CD1c-positive myeloid dendritic cell (primary cell): ENCODE measurements around the gene ZNF816.
"Not testable (repeated sequence)": the region's sequence is repeated elsewhere in the genome, so short reads cannot be mapped to it uniquely, and the experiment has no call there.

Source experiments
- DNase-seq: peaks from one replicate; pipeline ENCODE4 v3.0.0-alpha.2; 2016; ENCODE audit errors: extremely low spot score

ZNF816 gene

GRCh38 chr19:52924641-52925040 lies 38.0 kb downstream of the ZNF816 start:
- DNase-seq = not testable (repeated sequence)

GRCh38 chr19:52923778-52924593 lies 38.7 kb downstream of the ZNF816 start:
- peak; percentile 93 for DNase-seq

DNA sequence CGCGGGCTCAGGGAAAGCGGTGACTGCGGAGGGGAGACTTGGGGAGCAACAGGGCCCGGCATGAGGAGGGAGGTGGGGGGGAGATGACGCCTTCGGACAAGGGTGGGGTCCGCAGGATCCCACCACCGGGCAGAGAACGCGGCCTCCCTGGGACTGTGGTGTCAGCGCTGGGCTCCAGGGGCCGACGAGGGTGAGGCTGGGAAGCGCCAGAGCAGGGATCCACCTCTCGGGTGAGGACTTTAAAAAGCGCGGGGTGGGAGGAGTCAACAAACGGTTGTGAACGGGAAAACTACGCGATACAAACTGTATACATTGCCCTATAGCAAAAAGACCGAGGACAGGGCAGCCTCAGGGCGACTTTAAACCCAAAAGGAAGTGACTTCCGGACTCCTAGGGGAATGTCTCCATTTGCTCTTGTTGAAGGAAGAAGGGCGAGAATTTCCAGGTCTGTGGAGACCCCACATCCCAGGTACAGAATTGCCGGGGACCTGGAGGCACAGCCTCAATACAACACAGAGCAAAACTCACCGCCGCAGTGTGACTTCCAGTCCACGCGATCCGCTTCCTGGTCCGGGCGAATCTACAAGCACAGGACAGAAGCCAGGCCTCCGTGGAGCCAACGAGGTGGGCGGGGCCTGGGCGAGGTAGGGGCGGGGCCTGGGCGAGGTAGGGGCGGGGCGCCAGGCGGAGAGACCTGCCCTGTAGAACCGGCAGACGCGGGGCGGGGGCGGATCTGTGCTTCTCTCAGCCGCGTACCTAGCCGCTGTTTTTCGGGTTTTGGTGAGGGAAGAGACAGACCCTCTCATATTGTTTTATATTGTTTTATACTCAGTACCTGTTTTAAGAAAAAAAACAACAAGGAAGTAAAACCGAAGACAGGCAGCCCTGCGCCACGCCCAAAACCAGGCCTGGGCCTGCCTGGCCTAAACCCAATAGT lies 39.6 kb downstream of the ZNF816 start, which contains the start of gene ZNF888:
TSS of gene ZNF888 (minus strand) at position 588 of the 937 bp plus-strand sequence. CDS start 5,555 bp downstream, outside the sequence.
- peak; percentile 91 for DNase-seq

- no peak for DNase-seq
Measured at GRCh38 chr19:52917531-52917930, 45.1 kb downstream of the ZNF816 start.

DNA sequence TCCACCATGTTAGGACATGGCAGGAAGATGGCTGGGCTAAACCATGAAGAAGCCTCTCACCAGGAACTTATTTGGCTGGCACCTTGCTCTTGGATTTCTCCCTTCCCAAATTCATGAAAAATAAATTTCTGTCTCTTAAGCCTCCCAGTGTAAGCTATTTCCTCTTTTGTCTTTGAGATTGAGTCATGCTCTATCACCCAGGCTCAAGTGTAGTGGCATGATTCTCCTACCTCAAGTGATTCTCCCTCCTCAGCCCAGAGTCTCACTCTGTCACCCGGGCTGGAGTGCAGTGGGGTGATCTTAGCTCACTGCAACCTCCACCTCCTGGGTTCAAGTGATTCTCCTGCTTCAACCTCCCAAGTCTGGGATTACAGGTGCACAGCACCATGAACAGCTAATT lies 52.0 kb downstream of the ZNF816 start:
- peak; percentile 20 for DNase-seq

- not testable (repeated sequence) for DNase-seq
Measured at GRCh38 chr19:52904052-52904780, 58.5 kb downstream of the ZNF816 start.

DNA sequence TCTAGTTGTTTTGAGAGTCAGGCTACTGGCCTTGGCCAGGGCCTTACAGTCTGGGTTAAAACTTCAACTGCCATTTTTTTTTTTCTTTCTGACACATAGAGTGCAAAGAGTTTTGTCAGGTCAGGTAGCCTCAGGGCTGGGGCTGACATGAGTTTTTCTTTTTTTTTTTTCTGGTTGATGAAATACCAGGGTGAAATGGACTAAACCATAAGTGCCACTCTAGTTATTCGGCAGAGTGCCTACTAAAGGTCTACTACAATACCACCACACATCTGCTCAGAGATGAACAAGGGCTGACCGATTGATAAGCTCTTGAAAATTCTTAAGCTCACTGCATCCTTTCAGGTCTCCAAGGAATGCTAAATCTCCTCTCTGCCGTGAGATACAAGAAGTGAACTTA lies 60.8 kb downstream of the ZNF816 start:
- no peak for DNase-seq
